ENCODE data around the gene CNOT4. TPM values are rescaled to one million over a fixed set of nuclear protein-coding genes. Genes with fewer than 3 reads are reported as not detected.

The CNOT4 gene
- total RNA-seq, 1 experiment from 2014 or later = 14.6 TPM

DNA sequence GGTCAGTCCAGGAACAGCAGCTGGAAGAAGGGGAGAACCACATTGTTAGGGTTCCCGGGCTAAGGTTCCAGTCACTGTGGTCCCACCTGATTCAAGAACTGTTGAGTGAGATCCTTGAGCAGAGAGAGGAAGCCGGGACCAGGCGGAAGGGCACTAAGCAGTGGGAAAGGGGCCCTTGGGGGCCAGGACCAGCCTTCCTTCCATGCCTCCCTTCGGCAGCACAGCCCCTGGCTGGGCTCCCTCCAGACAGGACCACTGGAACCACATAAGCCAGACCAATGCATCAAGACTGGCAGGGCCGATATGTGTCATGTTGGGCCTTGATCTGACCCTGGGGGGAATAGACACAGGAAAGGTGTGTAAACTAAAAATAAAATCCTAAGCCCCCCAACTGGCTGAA lies 172.4 kb downstream of the CNOT4 start (continued):
- TF ChIP-seq, protein P1, sequence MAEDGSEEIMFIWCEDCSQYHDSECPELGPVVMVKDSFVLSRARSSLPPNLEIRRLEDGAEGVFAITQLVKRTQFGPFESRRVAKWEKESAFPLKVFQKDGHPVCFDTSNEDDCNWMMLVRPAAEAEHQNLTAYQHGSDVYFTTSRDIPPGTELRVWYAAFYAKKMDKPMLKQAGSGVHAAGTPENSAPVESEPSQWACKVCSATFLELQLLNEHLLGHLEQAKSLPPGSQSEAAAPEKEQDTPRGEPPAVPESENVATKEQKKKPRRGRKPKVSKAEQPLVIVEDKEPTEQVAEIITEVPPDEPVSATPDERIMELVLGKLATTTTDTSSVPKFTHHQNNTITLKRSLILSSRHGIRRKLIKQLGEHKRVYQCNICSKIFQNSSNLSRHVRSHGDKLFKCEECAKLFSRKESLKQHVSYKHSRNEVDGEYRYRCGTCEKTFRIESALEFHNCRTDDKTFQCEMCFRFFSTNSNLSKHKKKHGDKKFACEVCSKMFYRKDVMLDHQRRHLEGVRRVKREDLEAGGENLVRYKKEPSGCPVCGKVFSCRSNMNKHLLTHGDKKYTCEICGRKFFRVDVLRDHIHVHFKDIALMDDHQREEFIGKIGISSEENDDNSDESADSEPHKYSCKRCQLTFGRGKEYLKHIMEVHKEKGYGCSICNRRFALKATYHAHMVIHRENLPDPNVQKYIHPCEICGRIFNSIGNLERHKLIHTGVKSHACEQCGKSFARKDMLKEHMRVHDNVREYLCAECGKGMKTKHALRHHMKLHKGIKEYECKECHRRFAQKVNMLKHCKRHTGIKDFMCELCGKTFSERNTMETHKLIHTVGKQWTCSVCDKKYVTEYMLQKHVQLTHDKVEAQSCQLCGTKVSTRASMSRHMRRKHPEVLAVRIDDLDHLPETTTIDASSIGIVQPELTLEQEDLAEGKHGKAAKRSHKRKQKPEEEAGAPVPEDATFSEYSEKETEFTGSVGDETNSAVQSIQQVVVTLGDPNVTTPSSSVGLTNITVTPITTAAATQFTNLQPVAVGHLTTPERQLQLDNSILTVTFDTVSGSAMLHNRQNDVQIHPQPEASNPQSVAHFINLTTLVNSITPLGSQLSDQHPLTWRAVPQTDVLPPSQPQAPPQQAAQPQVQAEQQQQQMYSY (CRISPR knock-in tag; IDR thresholded peaks at IDR 0.05) = no peak
- TF ChIP-seq, protein P2, sequence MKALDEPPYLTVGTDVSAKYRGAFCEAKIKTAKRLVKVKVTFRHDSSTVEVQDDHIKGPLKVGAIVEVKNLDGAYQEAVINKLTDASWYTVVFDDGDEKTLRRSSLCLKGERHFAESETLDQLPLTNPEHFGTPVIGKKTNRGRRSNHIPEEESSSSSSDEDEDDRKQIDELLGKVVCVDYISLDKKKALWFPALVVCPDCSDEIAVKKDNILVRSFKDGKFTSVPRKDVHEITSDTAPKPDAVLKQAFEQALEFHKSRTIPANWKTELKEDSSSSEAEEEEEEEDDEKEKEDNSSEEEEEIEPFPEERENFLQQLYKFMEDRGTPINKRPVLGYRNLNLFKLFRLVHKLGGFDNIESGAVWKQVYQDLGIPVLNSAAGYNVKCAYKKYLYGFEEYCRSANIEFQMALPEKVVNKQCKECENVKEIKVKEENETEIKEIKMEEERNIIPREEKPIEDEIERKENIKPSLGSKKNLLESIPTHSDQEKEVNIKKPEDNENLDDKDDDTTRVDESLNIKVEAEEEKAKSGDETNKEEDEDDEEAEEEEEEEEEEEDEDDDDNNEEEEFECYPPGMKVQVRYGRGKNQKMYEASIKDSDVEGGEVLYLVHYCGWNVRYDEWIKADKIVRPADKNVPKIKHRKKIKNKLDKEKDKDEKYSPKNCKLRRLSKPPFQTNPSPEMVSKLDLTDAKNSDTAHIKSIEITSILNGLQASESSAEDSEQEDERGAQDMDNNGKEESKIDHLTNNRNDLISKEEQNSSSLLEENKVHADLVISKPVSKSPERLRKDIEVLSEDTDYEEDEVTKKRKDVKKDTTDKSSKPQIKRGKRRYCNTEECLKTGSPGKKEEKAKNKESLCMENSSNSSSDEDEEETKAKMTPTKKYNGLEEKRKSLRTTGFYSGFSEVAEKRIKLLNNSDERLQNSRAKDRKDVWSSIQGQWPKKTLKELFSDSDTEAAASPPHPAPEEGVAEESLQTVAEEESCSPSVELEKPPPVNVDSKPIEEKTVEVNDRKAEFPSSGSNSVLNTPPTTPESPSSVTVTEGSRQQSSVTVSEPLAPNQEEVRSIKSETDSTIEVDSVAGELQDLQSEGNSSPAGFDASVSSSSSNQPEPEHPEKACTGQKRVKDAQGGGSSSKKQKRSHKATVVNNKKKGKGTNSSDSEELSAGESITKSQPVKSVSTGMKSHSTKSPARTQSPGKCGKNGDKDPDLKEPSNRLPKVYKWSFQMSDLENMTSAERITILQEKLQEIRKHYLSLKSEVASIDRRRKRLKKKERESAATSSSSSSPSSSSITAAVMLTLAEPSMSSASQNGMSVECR (CRISPR knock-in tag; IDR thresholded peaks at IDR 0.05; ENCODE audit: borderline replicate concordance) = no peak

DNA sequence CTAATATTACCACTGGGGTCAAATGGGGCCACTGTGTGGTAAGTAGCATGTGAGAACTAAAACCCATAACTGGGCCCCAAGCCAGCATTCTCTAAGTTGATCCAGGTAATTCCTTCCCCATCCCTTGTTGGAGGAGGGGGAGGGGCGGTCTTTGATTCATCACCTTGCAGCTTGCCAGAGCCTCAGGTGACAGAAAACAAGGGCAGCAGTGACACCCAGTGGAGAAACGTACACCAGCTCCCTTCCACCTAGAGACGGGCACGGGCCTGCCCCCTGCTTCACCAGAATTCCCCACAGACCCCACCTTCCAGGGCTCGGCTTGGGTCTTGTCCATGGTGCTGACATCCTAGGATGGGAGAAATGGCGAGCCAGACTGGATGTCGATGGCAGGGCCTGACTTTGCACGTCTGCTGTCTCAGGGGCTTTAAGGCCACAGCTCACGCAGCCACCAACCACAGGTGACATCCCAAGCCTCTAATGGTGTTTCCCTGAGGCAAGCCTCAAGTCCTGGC lies 174.2 kb downstream of the CNOT4 start:
- CTCF ChIA-PET = interaction anchor here (1.0 to 4.0 kb wide), 26 partner anchors 9 to 349 kb away, joined by 3 to 64 read pairs (median 5); partner anchors contain the start of genes AGBL3 and WDR91
- no peak overlapping the region for H3K27ac Mint-ChIP-seq
- ATAC-seq (peak; percentile 100), DNase-seq (ENCODE audit: low spot score) (peak; percentile 97)
- no peaks in the 10 kb centered on the region for H3K36me3 Mint-ChIP-seq
- 0 out of 2 replicates have a peak, but pooled peaks cover 5% of the 10 kb centered on the region for H3K9me3 Mint-ChIP-seq
- peaks cover 5% of the 10 kb centered on the region for H3K4me1 Mint-ChIP-seq
- POLR2A ChIA-PET = interaction anchor here (1.2 kb wide), 1 partner anchor 54 kb away, joined by 3 read pairs; no protein-coding TSS in a partner anchor
- H3K4me3 Mint-ChIP-seq = no peak overlapping the region
- H3K27me3 Mint-ChIP-seq (ENCODE audit: low read depth) = no peaks in the 10 kb centered on the region
- TF ChIP-seq ZNF232 (CRISPR knock-in tag; IDR thresholded peaks at IDR 0.05) (peak; percentile 90; the same call in 1 of the 2 replicates), SP1 (CRISPR knock-in tag; conservative IDR thresholded peaks at IDR 0.05) (peak; percentile 75), RELA (CRISPR knock-in tag; IDR thresholded peaks at IDR 0.05; ENCODE audit: borderline replicate concordance) (no peak), NFATC4 (CRISPR knock-in tag; IDR thresholded peaks at IDR 0.05) (no peak), TCF7 (CRISPR knock-in tag; IDR thresholded peaks at IDR 0.05; ENCODE audit: low read depth) (peak; percentile 25; the same call in 1 of the 2 replicates), OVOL2 (CRISPR knock-in tag; IDR thresholded peaks at IDR 0.05; ENCODE audit: borderline replicate concordance) (no peak), PRRX2 (CRISPR knock-in tag; IDR thresholded peaks at IDR 0.05) (no peak), SMAD4 (CRISPR knock-in tag; IDR thresholded peaks at IDR 0.05) (no peak), NR3C1 (CRISPR knock-in tag; conservative IDR thresholded peaks at IDR 0.05; ENCODE audit: low read depth) (0 out of 2 replicates have a peak, but pooled peaks have one; percentile 59), JAZF1 (CRISPR knock-in tag; IDR thresholded peaks at IDR 0.05) (no peak), MXD4 (CRISPR knock-in tag; IDR thresholded peaks at IDR 0.05; ENCODE audit: borderline replicate concordance) (no peak)
- TF ChIP-seq, protein P3, sequence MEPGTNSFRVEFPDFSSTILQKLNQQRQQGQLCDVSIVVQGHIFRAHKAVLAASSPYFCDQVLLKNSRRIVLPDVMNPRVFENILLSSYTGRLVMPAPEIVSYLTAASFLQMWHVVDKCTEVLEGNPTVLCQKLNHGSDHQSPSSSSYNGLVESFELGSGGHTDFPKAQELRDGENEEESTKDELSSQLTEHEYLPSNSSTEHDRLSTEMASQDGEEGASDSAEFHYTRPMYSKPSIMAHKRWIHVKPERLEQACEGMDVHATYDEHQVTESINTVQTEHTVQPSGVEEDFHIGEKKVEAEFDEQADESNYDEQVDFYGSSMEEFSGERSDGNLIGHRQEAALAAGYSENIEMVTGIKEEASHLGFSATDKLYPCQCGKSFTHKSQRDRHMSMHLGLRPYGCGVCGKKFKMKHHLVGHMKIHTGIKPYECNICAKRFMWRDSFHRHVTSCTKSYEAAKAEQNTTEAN (CRISPR knock-in tag; IDR thresholded peaks at IDR 0.05) = 0 out of 2 replicates have a peak, but pooled peaks have one; percentile 93
- TF ChIP-seq, protein P4, sequence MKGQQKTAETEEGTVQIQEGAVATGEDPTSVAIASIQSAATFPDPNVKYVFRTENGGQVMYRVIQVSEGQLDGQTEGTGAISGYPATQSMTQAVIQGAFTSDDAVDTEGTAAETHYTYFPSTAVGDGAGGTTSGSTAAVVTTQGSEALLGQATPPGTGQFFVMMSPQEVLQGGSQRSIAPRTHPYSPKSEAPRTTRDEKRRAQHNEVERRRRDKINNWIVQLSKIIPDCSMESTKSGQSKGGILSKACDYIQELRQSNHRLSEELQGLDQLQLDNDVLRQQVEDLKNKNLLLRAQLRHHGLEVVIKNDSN (CRISPR knock-in tag; IDR thresholded peaks at IDR 0.05) = peak; percentile 27; the same call in 1 of the 2 replicates
- TF ChIP-seq, protein P5, sequence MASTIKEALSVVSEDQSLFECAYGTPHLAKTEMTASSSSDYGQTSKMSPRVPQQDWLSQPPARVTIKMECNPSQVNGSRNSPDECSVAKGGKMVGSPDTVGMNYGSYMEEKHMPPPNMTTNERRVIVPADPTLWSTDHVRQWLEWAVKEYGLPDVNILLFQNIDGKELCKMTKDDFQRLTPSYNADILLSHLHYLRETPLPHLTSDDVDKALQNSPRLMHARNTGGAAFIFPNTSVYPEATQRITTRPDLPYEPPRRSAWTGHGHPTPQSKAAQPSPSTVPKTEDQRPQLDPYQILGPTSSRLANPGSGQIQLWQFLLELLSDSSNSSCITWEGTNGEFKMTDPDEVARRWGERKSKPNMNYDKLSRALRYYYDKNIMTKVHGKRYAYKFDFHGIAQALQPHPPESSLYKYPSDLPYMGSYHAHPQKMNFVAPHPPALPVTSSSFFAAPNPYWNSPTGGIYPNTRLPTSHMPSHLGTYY (CRISPR knock-in tag; IDR thresholded peaks at IDR 0.05) = peak; percentile 10; the same call in 1 of the 2 replicates
- TF ChIP-seq, protein P1 (CRISPR knock-in tag; IDR thresholded peaks at IDR 0.05) = peak; percentile 19; the same call in 1 of the 2 replicates
- TF ChIP-seq, protein P6, sequence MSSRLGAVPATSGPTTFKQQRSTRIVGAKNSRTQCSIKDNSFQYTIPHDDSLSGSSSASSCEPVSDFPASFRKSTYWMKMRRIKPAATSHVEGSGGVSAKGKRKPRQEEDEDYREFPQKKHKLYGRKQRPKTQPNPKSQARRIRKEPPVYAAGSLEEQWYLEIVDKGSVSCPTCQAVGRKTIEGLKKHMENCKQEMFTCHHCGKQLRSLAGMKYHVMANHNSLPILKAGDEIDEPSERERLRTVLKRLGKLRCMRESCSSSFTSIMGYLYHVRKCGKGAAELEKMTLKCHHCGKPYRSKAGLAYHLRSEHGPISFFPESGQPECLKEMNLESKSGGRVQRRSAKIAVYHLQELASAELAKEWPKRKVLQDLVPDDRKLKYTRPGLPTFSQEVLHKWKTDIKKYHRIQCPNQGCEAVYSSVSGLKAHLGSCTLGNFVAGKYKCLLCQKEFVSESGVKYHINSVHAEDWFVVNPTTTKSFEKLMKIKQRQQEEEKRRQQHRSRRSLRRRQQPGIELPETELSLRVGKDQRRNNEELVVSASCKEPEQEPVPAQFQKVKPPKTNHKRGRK (CRISPR knock-in tag; IDR thresholded peaks at IDR 0.05; ENCODE audit: borderline replicate concordance) = 0 out of 2 replicates have a peak, but pooled peaks have one; percentile 45

Data from WTC11 (cell line).